ENCODE measurements around the gene BBX. TPM values are rescaled to one million over a fixed set of nuclear protein-coding genes. Genes with fewer than 3 reads are reported as not detected.

BBX gene
- total RNA-seq, 6 donors from 2014 or later = 35.0 to 65.0 (median 42.8) TPM

GRCh38 chr3:107598926-107599771 is 76.4 kb downstream of the BBX start:
- ATAC-seq (ENCODE audit: low FRiP score in 2 of 2) (peak; percentile 87 to 92), DNase-seq (peak in 1 of 2 donors; percentile 53)
- H3K4me1 ChIP-seq = peaks cover 17 to 22% (median 19%) of the 10 kb centered on the region in 4 donors
- peak overlapping the region; percentile 59 to 85 (median 74) for H3K27ac ChIP-seq
- no peaks in the 10 kb centered on the region for H3K9me3 ChIP-seq
- no peaks in the 10 kb centered on the region for H3K36me3 ChIP-seq
- no peak for TF ChIP-seq CTCF (IDR thresholded peaks at IDR 0.05)
- no peak for TF ChIP-seq EP300 (IDR thresholded peaks at IDR 0.05)
- TF ChIP-seq POLR2A (IDR thresholded peaks at IDR 0.05) = peak in 1 of 4 donors; percentile 11
- TF ChIP-seq POLR2AphosphoS5 (IDR thresholded peaks at IDR 0.05) = no peak
- H3K27me3 ChIP-seq = no peaks in the 10 kb centered on the region
- peak overlapping the region in 3 of 4 donors; percentile 20 to 46 (median 34) for H3K4me3 ChIP-seq
- 5 to 13% methylated on average over 12 of the region's 12 CpGs for WGBS, 2 donors

- H3K36me3 ChIP-seq = no peaks in the 10 kb centered on the region
- DNase-seq (no peak), ATAC-seq (ENCODE audit: low FRiP score in 2 of 2) (no peak)
- H3K27ac ChIP-seq = peak overlapping the region; percentile 59 to 85 (median 74)
- H3K9me3 ChIP-seq = no peaks in the 10 kb centered on the region
- TF ChIP-seq EP300 (IDR thresholded peaks at IDR 0.05) (no peak), CTCF (IDR thresholded peaks at IDR 0.05) (no peak), POLR2AphosphoS5 (IDR thresholded peaks at IDR 0.05) (no peak), POLR2A (IDR thresholded peaks at IDR 0.05) (no peak)
- peak overlapping the region in 3 of 4 donors; percentile 20 to 46 (median 34) for H3K4me3 ChIP-seq
- H3K4me1 ChIP-seq = peaks cover 19 to 28% (median 22%) of the 10 kb centered on the region in 4 donors
- no peaks in the 10 kb centered on the region for H3K27me3 ChIP-seq
- 6 to 12% methylated on average over 3 of the region's 3 CpGs for WGBS, 2 donors
These were observed 77.0 kb downstream of the BBX start for GRCh38 chr3:107599772-107600145.

- no peaks in the 10 kb centered on the region for H3K27me3 ChIP-seq
- TF ChIP-seq CTCF (IDR thresholded peaks at IDR 0.05) = no peak
- TF ChIP-seq POLR2A (IDR thresholded peaks at IDR 0.05) = no peak
- TF ChIP-seq POLR2AphosphoS5 (IDR thresholded peaks at IDR 0.05) = no peak
- TF ChIP-seq EP300 (IDR thresholded peaks at IDR 0.05) = no peak
- DNase-seq (no peak), ATAC-seq (ENCODE audit: low FRiP score in 2 of 2) (no peak)
- H3K4me3 ChIP-seq = no peak overlapping the region
- peaks cover 19 to 36% (median 23%) of the 10 kb centered on the region in 4 donors for H3K4me1 ChIP-seq
- H3K27ac ChIP-seq = no peak overlapping the region
- H3K9me3 ChIP-seq = no peaks in the 10 kb centered on the region
- WGBS, 2 donors = 68 to 91% methylated on average over 1 of the region's 1 CpG
- H3K36me3 ChIP-seq = no peaks in the 10 kb centered on the region
These were observed 78.0 kb downstream of the BBX start for GRCh38 chr3:107600780-107601179.

- 80 to 87% methylated on average over 7 of the region's 7 CpGs for WGBS, 2 donors
- DNase-seq (no peak), ATAC-seq (ENCODE audit: low FRiP score in 2 of 2) (peak in 1 of 2 donors; percentile 71)
- H3K4me3 ChIP-seq = no peak overlapping the region
- no peaks in the 10 kb centered on the region for H3K9me3 ChIP-seq
- H3K4me1 ChIP-seq = peaks cover 7 to 23% (median 15%) of the 10 kb centered on the region in 4 donors
- peak overlapping the region in 1 of 4 donors; percentile 8 for H3K27ac ChIP-seq
- no peaks in the 10 kb centered on the region for H3K27me3 ChIP-seq
- no peaks in the 10 kb centered on the region for H3K36me3 ChIP-seq
- TF ChIP-seq EP300 (IDR thresholded peaks at IDR 0.05) = peak in 1 of 4 donors; percentile 33
- no peak for TF ChIP-seq CTCF (IDR thresholded peaks at IDR 0.05)
These were observed 81.5 kb downstream of the BBX start for GRCh38 chr3:107604057-107604822.

Data from upper lobe of left lung (tissue), 6 donors.